ENCODE data around the gene HES7. TPM values are rescaled to one million over a fixed set of nuclear protein-coding genes. Genes with fewer than 3 reads are reported as not detected.
"Not testable (repeated sequence)": the region's sequence is repeated elsewhere in the genome, so short reads cannot be mapped to it uniquely, and the experiment has no call there.

HES7 gene
- total RNA-seq, 4 donors from 2014 or later: 1.4 TPM; not detected in 3

DNA sequence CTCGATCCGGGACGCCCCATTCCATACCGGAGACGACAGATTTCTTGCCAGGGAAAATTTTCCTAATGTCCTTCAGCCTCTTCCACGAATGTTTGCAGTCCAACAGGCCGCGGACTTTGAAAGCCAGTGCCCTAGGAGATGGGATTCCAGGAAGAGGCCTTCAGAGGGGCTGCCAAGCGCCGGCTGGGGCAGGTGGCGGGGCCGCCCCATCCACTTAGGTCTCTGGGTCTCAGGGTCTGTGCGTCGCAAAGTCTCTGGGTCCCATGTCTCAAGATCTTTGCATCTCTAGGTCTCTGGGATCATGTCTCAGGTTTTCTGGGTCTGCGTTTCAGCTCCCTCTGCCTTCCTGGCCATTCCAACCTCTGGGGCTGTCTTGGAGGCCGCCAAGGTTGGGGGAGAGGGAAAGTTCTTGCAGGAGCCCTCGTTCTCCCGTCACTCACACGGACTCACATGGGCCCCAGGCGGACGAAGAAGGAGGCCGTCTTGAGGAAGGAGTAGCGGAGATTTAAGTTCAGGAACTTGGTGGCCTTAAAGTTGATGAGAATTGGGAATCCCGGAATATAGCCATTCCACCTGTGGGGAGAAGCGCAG lies 43.6 kb downstream of the HES7 start:
- 35% methylated on average over 19 of the region's 25 CpGs for WGBS
- intact Hi-C loops (cut with DNase I): loop anchor here (5.0 kb wide), 1 partner anchor 37 kb away; the partner anchor contains the start of gene ALOXE3
- Histone ChIP-seq H3K4me1 (peaks cover 12 to 20% (median 17%) of the 10 kb centered on the region in 4 donors), H3K27ac (replicated peaks in 1 of 4) (no peak overlapping the region), H3K36me3 (no peaks in the 10 kb centered on the region), H3K9me3 (no peaks in the 10 kb centered on the region), H3K4me3 (peak overlapping the region; percentile 47 to 56 (median 48)), H3K27me3 (peaks cover 0 to 98% (median 30%) of the 10 kb centered on the region in 4 donors)
- DNase-seq (ENCODE audit: extremely low spot score): no peak
- TF ChIP-seq, protein P1, sequence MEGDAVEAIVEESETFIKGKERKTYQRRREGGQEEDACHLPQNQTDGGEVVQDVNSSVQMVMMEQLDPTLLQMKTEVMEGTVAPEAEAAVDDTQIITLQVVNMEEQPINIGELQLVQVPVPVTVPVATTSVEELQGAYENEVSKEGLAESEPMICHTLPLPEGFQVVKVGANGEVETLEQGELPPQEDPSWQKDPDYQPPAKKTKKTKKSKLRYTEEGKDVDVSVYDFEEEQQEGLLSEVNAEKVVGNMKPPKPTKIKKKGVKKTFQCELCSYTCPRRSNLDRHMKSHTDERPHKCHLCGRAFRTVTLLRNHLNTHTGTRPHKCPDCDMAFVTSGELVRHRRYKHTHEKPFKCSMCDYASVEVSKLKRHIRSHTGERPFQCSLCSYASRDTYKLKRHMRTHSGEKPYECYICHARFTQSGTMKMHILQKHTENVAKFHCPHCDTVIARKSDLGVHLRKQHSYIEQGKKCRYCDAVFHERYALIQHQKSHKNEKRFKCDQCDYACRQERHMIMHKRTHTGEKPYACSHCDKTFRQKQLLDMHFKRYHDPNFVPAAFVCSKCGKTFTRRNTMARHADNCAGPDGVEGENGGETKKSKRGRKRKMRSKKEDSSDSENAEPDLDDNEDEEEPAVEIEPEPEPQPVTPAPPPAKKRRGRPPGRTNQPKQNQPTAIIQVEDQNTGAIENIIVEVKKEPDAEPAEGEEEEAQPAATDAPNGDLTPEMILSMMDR (IDR thresholded peaks at IDR 0.05): no peak
- TF ChIP-seq POLR2AphosphoS5 (IDR thresholded peaks at IDR 0.05) (no peak), POLR2A (IDR thresholded peaks at IDR 0.05; ENCODE audit: low read depth) (no peak)

GRCh38 chr17:8079291-8080207 lies 44.4 kb downstream of the HES7 start:
- no peaks in the 10 kb centered on the region for H3K9me3 ChIP-seq
- peaks cover 12 to 20% (median 17%) of the 10 kb centered on the region in 4 donors for H3K4me1 ChIP-seq
- intact Hi-C loops (cut with DNase I): loop anchor here (2.0 to 5.0 kb wide), 2 partner anchors 19 to 38 kb away; partner anchors contain the start of gene ALOXE3
- H3K27ac ChIP-seq (replicated peaks in 1 of 4): no peak overlapping the region
- WGBS: 4% methylated on average over 32 of the region's 87 CpGs
- H3K27me3 ChIP-seq: peaks cover 0 to 98% (median 36%) of the 10 kb centered on the region in 4 donors
- no peaks in the 10 kb centered on the region for H3K36me3 ChIP-seq
- DNase-seq (ENCODE audit: extremely low spot score): no peak
- peak overlapping the region; percentile 47 to 56 (median 48) for H3K4me3 ChIP-seq
- TF ChIP-seq, protein P1 (IDR thresholded peaks at IDR 0.05): peak in 2 of 3 experiments; percentile 75 to 80
- TF ChIP-seq POLR2A (IDR thresholded peaks at IDR 0.05; ENCODE audit: low read depth) (no peak), POLR2AphosphoS5 (IDR thresholded peaks at IDR 0.05) (peak in 1 of 2 donors; percentile 7), EP300 (IDR thresholded peaks at IDR 0.05) (no peak)

GRCh38 chr17:8077939-8078338 lies 46.0 kb downstream of the HES7 start:
- H3K36me3 ChIP-seq; H3K4me3 ChIP-seq; DNase-seq (ENCODE audit: extremely low spot score); H3K27ac ChIP-seq (replicated peaks in 1 of 4); H3K9me3 ChIP-seq: not testable (repeated sequence)
- H3K27me3 ChIP-seq: peaks cover 6 to 98% (median 51%) of the 10 kb centered on the region in 4 donors
- intact Hi-C loops (cut with DNase I): loop anchor here (2.0 kb wide), 1 partner anchor 17 kb away; no protein-coding TSS in a partner anchor
- WGBS: 85% methylated on average over 5 of the region's 5 CpGs
- peaks cover 23 to 32% (median 31%) of the 10 kb centered on the region in 4 donors for H3K4me1 ChIP-seq

- peaks cover 30 to 41% (median 40%) of the 10 kb centered on the region in 4 donors for H3K4me1 ChIP-seq
- WGBS: 90% methylated on average over 13 of the region's 13 CpGs
- peaks cover 8 to 98% (median 62%) of the 10 kb centered on the region in 4 donors for H3K27me3 ChIP-seq
- no peaks in the 10 kb centered on the region for H3K36me3 ChIP-seq
- intact Hi-C loops (cut with DNase I): no loop called here
- H3K4me3 ChIP-seq: no peak overlapping the region
- H3K27ac ChIP-seq (replicated peaks in 1 of 4): no peak overlapping the region
- no peak for TF ChIP-seq EP300 (IDR thresholded peaks at IDR 0.05)
- no peak for TF ChIP-seq POLR2A (IDR thresholded peaks at IDR 0.05; ENCODE audit: low read depth)
- TF ChIP-seq, protein P1 (IDR thresholded peaks at IDR 0.05): no peak
- no peak for TF ChIP-seq POLR2AphosphoS5 (IDR thresholded peaks at IDR 0.05)
- H3K9me3 ChIP-seq: no peaks in the 10 kb centered on the region
- no peak for DNase-seq (ENCODE audit: extremely low spot score)
Observed at GRCh38 chr17:8076502-8077266, 47.2 kb downstream of the HES7 start.

Measured in esophagus muscularis mucosa (tissue), 4 donors.